ENCODE results near the gene SYNPR.

The SYNPR gene

DNA sequence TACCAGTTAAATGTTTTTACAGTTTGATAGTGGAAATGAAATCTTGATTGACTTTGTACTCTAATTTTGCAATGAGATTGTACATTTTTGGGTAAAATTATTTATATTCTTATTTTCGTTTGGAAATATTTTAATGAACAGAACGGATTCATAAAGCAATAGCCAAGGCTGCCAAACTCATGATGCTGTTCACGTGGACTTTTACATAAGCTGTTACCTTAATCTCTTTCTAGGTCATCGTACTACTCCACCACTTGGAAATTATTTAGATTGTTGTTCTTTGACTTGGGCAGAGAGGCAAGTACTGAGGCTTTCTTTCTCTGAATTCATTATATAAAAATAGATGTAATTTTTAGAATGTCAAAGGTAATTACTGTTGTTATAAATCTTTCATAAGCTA lies 16.2 kb downstream of the SYNPR start:
- no peak overlapping the region for H3K4me3 ChIP-seq (ENCODE audit: low read depth, low read length)
- DNase-seq (ENCODE audit: low read depth) = no peak
- TF ChIP-seq, protein P1, sequence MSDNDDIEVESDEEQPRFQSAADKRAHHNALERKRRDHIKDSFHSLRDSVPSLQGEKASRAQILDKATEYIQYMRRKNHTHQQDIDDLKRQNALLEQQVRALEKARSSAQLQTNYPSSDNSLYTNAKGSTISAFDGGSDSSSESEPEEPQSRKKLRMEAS (IDR thresholded peaks at IDR 0.05; ENCODE audit: low read depth, low read length) = no peak
- TF ChIP-seq MYC (IDR thresholded peaks at IDR 0.05; ENCODE audit: low read depth, low read length) = no peak
- TF ChIP-seq, protein P2, sequence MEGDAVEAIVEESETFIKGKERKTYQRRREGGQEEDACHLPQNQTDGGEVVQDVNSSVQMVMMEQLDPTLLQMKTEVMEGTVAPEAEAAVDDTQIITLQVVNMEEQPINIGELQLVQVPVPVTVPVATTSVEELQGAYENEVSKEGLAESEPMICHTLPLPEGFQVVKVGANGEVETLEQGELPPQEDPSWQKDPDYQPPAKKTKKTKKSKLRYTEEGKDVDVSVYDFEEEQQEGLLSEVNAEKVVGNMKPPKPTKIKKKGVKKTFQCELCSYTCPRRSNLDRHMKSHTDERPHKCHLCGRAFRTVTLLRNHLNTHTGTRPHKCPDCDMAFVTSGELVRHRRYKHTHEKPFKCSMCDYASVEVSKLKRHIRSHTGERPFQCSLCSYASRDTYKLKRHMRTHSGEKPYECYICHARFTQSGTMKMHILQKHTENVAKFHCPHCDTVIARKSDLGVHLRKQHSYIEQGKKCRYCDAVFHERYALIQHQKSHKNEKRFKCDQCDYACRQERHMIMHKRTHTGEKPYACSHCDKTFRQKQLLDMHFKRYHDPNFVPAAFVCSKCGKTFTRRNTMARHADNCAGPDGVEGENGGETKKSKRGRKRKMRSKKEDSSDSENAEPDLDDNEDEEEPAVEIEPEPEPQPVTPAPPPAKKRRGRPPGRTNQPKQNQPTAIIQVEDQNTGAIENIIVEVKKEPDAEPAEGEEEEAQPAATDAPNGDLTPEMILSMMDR (IDR thresholded peaks at IDR 0.05; ENCODE audit: low read depth, low read length) = no peak
- no peak for TF ChIP-seq POLR2A (IDR thresholded peaks at IDR 0.05; ENCODE audit: extremely low read depth, insufficient read length)

DNA sequence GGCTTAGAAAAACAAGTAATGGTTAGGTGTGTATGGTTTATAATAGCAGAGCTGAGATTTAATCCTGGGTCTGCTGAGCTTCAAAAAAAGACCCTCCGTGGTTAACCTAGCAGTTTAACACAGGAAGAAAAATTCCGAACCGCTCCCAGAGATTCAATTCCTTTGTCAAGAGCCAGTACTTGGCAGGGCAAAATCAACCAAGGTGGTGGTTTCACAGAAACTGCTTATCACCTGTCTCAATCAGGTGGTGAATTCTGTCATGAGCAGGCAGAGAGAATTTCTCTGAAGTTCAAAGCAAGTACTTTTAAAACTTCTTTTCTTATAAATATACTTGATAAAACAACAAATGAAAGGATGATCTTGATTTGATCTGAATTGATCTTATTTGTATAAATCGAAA lies 17.2 kb downstream of the SYNPR start:
- DNase-seq (ENCODE audit: low read depth) = no peak
- TF ChIP-seq MYC (IDR thresholded peaks at IDR 0.05; ENCODE audit: low read depth, low read length) = no peak
- TF ChIP-seq, protein P1 (IDR thresholded peaks at IDR 0.05; ENCODE audit: low read depth, low read length) = no peak
- TF ChIP-seq POLR2A (IDR thresholded peaks at IDR 0.05; ENCODE audit: extremely low read depth, insufficient read length) = no peak
- no peak overlapping the region for H3K4me3 ChIP-seq (ENCODE audit: low read depth, low read length)

DNA sequence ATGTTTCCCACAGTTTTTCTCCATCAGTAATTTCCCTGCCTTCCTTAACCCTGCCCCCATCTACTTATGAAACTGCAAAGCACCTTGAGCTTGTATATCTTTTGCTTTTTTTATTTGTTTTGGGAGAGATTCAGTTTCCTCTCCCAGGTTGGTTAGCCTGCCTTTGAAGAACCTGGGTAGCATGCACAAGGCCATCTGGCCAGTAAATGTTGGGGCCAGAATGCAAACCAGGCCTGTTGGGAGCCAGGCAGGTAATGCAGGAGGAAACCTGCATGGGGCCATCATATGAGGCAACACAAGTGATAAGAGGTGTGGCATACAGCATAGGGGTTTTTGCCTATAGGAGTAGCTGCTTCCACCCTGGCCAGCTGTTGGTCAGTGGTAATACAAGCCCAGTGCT lies 17.7 kb downstream of the SYNPR start:
- no peak for DNase-seq (ENCODE audit: low read depth)
- TF ChIP-seq, protein P1 (IDR thresholded peaks at IDR 0.05; ENCODE audit: low read depth, low read length) = no peak
- no peak for TF ChIP-seq POLR2A (IDR thresholded peaks at IDR 0.05; ENCODE audit: extremely low read depth, insufficient read length)
- TF ChIP-seq, protein P2 (IDR thresholded peaks at IDR 0.05; ENCODE audit: low read depth, low read length) = no peak
- no peak for TF ChIP-seq MYC (IDR thresholded peaks at IDR 0.05; ENCODE audit: low read depth, low read length)
- no peak overlapping the region for H3K4me3 ChIP-seq (ENCODE audit: low read depth, low read length)

DNA sequence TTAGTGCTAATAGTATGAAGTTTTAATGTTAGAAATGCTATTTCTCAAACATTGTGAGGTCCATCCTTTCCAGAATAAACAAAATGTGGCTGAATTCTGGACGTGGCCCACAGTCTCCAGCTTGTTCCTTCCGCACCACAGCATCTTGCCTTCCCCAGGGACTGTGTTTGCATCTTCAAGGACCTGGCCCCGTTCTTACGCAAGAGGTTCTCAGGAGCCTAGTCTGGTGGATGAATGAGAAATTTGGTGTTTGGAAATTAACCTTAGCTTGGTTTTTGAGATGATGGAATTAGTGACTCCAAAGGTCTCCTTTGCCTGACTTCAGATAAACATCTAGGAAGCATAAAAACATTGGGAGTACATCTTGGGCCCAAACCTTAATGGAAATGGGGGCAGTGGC lies 18.1 kb downstream of the SYNPR start:
- no peak for TF ChIP-seq MYC (IDR thresholded peaks at IDR 0.05; ENCODE audit: low read depth, low read length)
- TF ChIP-seq, protein P2 (IDR thresholded peaks at IDR 0.05; ENCODE audit: low read depth, low read length) = no peak
- no peak for TF ChIP-seq POLR2A (IDR thresholded peaks at IDR 0.05; ENCODE audit: extremely low read depth, insufficient read length)
- TF ChIP-seq, protein P1 (IDR thresholded peaks at IDR 0.05; ENCODE audit: low read depth, low read length) = no peak
- no peak overlapping the region for H3K4me3 ChIP-seq (ENCODE audit: low read depth, low read length)

DNA sequence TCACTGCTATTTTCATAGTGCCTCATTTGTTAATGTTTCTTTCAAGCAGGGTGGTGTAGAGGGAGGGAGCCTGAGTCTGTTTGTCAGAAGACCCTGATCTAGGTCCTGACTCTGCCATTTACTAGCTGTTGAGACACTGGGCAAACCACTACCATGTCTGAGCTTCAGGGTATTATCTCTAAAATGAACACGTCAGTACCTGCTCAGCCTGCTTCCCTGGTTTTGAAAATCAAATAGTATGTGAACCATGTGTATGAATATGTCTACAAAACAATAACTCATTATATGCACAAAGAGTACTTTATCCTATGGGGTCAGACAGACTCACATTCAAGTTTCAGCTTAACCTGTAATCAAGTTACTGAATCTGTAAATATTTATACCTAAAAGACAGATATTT lies 25.1 kb downstream of the SYNPR start:
- no peak for DNase-seq (ENCODE audit: low read depth)
- TF ChIP-seq POLR2A (IDR thresholded peaks at IDR 0.05; ENCODE audit: extremely low read depth, insufficient read length) (no peak), MYC (IDR thresholded peaks at IDR 0.05; ENCODE audit: low read depth, low read length) (no peak)
- TF ChIP-seq, protein P2 (IDR thresholded peaks at IDR 0.05; ENCODE audit: low read depth, low read length) = no peak
- TF ChIP-seq, protein P1 (IDR thresholded peaks at IDR 0.05; ENCODE audit: low read depth, low read length) = no peak
- H3K4me3 ChIP-seq (ENCODE audit: low read depth, low read length) = no peak overlapping the region

More for the DNA sequence above, 18.1 kb downstream of the SYNPR start:
- peak; percentile 0 for DNase-seq (ENCODE audit: low read depth)

DNA sequence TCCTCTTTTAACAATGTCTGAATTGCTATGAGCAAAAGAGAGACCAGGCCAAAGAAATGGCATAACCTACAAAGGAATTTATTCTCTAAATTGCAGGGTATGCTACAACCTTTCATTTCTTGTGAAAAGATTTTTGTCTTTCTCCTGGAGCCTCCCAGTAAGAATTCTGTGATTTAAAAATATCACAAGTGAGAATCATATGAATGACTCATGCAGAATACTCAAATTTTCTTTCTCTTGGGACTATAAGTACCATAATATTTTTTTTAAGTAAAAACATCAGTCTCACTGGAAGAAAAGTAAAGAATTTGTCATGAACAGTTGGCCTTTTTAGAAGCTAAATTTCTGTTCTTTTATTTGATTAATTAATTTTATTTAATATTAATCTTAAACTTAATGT lies 26.3 kb downstream of the SYNPR start:
- TF ChIP-seq, protein P1 (IDR thresholded peaks at IDR 0.05; ENCODE audit: low read depth, low read length) = no peak
- TF ChIP-seq POLR2A (IDR thresholded peaks at IDR 0.05; ENCODE audit: extremely low read depth, insufficient read length) = no peak
- TF ChIP-seq MYC (IDR thresholded peaks at IDR 0.05; ENCODE audit: low read depth, low read length) = no peak
- TF ChIP-seq, protein P2 (IDR thresholded peaks at IDR 0.05; ENCODE audit: low read depth, low read length) = no peak
- no peak for DNase-seq (ENCODE audit: low read depth)
- H3K4me3 ChIP-seq (ENCODE audit: low read depth, low read length) = no peak overlapping the region

Measured in NB4 (cell line).